Esophagus muscularis mucosa (tissue), 3 donors: Measurements from ENCODE around the gene PHC2.

Experiments used
- POLR2A ChIP-seq: fragments of 450-650 bp; IDR thresholded peaks from one replicate; pipeline ENCODE4 v1.6.1; 2017; ENCODE audit warnings: antibody characterized with exemption, moderate library complexity, mild to moderate bottlenecking, low read depth
- POLR2AphosphoS5 ChIP-seq, 2 donors: sonication (generic); formaldehyde crosslinking; IDR thresholded peaks; one replicate each; pipeline ENCODE4 v1.6.1; 2017; ENCODE audit warnings: antibody characterized with exemption in 2 of 2
- TF ChIP-seq, protein P1 (sequence below), 3 experiments: fragments of 200-600 bp in 2 of 3; fragments of 450-650 bp in 1 of 3; sonication (generic) in 2 of 3; IDR thresholded peaks; one replicate each; pipeline ENCODE4 v1.5.1; 2017 to 2019; ENCODE audit warnings: antibody characterized with exemption in 3 of 3, mild to moderate bottlenecking in 2 of 3, moderate library complexity in 1 of 3

- TF ChIP-seq, protein P1, sequence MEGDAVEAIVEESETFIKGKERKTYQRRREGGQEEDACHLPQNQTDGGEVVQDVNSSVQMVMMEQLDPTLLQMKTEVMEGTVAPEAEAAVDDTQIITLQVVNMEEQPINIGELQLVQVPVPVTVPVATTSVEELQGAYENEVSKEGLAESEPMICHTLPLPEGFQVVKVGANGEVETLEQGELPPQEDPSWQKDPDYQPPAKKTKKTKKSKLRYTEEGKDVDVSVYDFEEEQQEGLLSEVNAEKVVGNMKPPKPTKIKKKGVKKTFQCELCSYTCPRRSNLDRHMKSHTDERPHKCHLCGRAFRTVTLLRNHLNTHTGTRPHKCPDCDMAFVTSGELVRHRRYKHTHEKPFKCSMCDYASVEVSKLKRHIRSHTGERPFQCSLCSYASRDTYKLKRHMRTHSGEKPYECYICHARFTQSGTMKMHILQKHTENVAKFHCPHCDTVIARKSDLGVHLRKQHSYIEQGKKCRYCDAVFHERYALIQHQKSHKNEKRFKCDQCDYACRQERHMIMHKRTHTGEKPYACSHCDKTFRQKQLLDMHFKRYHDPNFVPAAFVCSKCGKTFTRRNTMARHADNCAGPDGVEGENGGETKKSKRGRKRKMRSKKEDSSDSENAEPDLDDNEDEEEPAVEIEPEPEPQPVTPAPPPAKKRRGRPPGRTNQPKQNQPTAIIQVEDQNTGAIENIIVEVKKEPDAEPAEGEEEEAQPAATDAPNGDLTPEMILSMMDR (IDR thresholded peaks at IDR 0.05) = no peak
- TF ChIP-seq POLR2AphosphoS5 (IDR thresholded peaks at IDR 0.05) (no peak), POLR2A (no peak)
These were observed 61.1 kb downstream of the PHC2 start for GRCh38 chr1:33369764-33370163.
